GM18520 (cell line): ENCODE results near the gene RAB3B.
"Not testable (repeated sequence)": the region's sequence is repeated elsewhere in the genome, so short reads cannot be mapped to it uniquely, and the experiment has no call there.

Experiments
- ATAC-seq: cut with Tn5 transposase; IDR thresholded peaks from one replicate; pipeline ENCODE4 v1.9.1; 2021; ENCODE audit not compliant: unreplicated experiment

The RAB3B gene, protein sequence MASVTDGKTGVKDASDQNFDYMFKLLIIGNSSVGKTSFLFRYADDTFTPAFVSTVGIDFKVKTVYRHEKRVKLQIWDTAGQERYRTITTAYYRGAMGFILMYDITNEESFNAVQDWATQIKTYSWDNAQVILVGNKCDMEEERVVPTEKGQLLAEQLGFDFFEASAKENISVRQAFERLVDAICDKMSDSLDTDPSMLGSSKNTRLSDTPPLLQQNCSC

DNA sequence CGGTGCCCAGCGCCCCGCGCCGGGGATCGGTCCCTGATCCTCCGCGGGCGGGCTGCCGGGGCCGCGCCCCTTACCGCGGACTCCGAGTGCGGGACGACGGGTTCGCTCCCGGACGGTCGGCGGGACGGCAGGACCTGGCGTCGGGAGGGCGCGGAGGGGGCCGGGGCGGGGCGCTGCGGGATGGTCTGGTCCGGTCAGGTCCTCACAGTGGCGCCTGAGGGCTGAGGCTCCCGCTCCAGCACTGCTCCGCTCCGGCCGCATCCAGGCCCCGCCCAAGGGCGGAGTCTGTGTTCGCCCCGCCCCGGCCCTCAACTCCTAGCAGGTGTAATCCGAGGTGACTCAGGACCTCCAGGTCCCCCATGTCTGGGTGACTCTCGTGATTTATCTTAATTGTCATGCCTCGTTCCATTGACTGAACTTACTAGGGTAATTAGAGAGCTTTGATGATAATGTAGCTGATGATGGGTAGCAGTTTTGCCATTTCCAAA lies at the start of gene RAB3B:
TSS of gene RAB3B (minus strand) at position 223 of the 488 bp plus-strand sequence. CDS start 13,583 bp downstream, outside the sequence.
- ATAC-seq, result peak; percentile 53

DNA sequence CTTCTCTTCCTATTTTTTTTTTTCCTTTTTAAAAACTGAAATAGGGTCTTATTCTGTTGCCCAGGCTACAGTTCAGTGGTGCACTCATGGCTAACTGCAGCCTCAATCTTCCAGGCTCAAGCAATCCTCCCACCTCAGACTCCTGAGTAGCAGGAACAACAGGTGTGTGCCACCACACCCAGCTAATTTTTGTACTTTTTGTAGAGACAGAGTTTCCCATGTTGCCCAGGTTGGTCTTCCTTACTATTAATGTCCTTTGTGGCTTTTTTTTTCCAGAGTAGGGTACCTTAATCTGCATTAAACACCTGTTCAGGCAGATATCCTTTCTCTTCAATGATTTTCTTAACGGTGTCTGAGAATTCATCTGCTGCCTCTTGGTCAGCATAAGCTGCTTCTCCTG lies 47.4 kb upstream of the RAB3B start:
- ATAC-seq, result no peak

DNA sequence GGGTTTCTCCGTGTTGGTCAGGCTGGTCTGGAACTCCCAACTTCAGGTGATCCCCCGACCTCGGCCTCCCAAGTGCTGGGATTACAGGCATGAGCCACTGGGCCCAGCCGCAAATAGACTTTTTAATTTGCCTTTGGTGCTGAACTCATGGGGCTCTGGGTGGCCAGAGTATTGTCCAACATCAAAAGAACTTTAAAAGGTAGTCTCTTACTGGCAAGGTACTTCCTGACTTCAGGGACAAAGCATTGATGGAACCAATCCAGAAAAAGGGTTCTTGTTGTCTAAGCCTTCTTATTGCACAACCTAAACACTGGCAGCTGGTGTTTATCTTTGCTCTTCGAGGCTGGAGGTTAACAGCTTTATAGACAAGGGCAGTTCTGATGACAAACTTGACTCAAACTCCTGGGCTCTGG lies 46.9 kb upstream of the RAB3B start:
- no peak for ATAC-seq

DNA sequence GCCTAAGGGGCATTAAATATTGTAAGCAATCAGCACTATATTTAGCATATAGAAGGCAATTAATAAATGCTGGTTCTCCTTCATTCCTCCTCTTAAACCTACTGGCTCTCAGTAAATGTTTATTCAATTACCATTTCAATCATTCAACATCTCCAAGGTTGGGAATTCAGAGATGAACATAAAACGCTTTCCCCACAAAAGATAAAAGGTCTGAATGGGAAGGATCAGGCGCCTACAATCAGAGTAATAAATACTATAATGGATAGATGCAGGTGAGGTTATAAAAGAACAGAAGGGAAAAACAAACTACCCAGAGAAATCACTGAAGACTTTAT lies 43.5 kb upstream of the RAB3B start:
- no peak for ATAC-seq

DNA sequence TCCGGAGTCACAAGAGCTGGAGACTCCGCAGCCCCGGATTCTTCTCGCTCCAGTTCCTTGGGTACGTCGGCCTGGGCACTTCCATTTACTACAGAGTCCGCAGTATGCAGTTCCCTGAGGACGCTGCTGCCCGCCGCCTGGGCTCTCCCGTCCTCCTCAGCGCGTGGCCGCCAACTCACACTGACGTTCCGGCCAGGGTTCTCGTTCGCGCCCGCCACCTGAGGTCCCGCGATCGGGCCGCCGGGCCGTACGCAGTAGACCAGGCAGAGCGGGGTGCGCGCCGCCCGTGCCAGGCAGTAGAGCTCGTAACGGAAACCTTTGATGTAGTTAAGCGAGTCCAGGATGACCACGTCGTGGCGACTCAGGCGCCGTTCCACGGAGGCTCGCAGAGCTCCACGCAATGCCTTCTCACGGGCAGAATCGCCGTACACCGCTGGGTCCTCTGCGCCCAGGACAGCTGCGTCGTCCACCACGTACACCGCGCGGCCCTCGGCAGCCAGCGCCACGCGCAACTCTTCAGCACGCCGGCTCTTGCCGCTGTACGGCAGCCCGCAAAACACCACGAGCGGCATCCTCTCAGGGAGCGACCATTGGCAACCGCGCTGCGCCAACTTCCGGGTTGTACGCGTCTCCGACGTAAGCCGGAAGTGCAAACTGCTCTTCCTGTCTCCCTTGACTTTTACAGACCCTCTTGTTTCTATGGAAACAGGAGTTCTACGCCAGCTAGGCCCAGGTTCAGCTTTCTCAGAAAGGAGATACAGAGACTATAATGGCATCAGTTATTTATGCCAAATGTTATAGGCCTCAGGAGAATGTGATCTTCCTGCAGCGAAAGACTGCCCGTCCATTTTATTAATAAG lies 42.9 kb upstream of the RAB3B start, which contains the start of gene KTI12:
TSS of gene KTI12 (minus strand) at position 621 of the 860 bp plus-strand sequence. CDS start at position 572, 49 bp downstream.
- peak; percentile 86 for ATAC-seq

DNA sequence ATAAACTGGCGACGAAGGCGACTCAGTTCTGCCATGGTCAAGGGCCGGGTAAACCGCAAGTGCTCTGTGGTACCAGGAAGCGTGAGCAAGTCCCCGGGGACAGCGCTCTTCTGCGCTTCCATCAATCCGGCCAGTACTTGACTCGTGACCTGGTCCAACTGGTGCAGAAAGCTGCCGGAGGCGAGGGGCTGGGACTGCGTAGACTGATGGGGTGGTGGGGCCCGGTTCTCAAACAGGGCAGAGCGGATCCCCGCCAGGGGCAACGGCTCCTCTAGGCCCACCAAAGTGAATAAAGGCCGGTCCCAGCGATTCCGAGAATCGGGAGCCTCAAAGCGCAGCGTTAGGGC lies 42.3 kb upstream of the RAB3B start:
- ATAC-seq, result peak; percentile 27

DNA sequence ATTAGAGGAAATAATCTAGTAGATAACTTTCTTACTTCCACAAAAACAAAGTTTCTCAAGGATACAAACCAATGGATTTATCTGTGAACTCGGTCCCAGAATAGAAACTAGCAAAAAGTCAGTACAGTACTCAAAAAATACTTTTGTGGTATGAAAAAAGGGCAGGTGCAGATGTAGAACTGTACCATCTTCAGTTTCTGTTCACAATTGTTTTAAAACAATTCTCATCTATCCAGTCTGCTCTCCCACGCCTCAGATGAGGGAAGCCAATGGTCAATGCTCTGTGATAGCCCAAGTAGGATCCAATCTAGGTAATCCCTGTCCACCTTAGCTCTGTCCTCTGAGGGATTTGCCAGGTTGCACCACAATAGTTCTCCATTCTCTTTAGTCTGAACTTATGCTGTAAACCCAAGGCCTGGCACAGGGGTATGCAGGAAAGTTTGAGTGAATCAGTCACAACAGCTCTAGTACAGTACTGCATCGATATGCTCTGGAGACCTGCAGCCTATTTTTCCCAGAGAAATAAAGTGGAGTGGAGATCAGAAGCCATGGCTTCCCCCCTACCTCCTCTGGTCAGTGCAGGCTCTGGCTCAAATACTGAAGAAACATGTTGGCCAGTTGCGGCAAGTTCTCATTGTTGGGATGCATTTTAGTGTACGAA lies 41.8 kb upstream of the RAB3B start:
- ATAC-seq, result peak; percentile 14

DNA sequence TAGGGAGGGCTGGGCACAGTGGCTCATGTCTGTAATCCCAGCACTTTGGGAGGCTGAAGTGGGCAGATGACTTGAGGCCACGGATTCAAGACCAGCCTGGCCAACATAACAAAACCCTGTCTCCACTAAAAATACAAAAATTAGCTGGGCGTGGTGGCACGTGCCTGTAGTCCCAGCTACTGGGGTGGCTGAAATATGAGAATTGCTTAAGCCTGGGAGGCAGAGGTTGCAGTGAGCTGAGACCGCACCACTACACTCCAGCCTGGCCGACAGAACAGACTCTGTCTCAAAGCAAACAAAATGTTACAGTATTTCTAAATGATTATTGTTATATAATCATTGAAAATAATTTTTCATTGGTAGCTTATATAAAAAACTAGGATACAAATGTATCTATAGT lies 38.3 kb upstream of the RAB3B start:
- ATAC-seq, result not testable (repeated sequence)

DNA sequence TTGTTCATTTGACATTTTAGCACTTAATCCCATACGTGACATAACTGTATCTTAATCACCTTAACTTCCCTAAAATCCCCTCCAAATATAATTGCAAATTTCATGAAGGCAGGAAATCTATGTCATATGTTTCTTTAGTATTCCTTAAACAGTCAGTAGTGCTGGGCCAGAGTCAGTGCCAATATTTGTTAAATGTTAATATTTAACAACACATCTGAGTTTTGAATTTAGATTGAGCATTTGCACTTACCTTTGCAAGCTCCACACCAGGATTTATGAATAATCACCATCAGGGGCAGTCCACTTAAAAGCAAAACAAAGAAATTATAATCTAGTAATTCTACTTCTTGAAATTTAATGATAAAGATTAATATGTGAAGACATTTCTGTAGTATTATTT lies 37.8 kb upstream of the RAB3B start:
- ATAC-seq, result no peak

DNA sequence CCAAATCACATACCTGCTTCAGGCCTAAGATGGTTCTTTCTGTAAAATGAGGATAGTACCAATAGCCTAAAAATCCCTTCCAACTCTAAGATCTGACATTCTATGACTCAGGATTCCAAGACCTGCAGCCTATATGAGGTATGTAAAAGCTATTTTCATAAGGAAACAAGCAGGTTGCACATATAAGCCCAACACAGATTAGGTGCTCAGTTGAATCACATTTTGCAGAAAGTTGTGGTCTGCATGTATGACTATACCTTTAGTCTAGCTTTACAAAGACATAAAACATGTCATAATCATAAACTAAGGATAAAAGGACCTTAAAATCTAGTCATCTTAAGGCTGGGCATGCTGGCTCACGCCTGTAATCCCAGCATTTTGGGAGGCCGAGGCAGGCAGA lies 35.8 kb upstream of the RAB3B start:
- no peak for ATAC-seq

DNA sequence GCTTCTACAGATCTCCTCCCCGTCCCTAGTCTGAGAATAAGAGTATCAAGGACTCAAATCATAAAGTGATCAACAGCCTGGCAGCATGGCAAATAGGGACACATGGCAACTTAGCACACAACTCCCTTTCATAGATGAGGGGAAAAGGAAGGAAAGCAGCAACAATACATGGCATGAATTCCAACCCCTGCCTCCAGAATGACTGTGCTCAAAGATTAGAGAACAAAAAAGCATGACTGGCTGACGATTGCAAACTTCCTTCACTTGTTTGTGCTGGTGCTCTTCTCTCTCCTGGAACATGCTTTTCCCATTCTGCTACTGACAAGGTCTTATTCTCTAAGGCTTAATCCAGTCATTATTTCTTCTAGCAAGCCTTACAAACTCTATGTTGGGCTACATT lies 31.6 kb upstream of the RAB3B start:
- ATAC-seq, result no peak

DNA sequence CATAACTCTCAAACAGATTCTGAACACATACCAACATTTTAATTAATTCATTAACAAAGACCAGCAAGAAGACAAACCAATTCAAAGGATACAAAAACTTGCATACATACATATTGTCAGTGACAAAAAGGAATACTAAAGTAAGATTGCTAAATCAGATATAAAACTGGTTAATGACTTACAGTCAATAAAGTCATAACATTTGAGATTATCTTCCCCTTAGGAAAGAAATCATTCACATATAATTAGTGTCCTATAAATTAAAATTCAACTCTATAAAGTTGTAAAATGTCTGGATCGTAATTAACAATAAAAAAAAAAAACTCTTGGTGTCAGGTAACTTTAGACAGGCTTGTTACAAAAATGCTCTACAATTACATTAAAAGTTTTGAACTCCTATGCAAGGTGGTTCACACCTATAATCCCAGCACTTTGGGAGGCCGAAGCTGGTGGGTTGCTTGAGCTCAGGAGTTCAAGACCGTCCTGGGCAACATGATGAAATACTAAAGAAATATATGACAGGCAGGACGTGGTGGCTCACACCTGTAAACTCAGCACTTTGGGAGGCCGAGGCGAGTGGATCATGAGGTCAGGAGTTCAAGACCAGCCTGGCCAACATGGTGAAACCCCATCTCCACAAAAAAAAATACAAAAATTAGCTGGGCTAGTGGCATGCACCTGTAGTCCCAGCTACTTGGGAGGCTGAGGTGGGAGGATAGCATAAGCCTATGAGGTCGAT lies 17.7 kb upstream of the RAB3B start:
- ATAC-seq, result no peak

DNA sequence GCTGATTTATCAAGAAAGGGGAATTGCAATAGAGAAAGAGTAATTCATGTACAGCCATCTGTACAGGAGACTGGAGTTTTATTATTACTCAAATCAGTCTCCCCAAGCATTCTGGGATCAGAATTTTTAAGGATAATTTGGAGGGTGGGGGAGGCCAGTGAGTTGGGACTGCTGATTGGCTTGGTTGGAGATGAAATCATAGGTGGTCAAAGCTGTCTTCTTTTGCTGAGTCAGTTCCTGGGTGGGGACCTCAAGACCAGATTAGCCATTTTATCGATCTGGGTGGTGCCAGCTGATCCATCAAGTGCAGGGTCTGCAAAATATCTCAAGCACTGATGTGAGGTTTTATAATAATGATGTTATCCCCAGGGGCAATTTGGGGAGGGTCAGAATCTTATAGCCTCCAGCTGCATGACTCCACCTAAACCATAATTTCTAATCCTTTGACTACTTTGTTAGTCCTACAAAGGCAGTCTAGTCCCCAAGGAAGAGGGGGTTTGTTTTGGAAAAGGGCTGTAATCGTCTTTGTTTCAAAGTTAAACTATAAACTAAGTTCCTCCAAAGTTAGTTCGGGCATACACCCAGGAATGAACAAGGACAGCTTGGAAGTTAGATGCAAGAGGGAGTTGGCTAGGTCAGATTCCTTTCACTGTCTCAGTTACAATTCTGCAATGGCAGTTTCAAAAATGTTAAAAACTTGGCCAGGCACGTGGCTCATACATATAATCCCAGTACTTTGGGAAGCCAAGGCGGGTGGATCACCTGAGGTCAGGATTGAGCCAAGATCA lies 16.9 kb upstream of the RAB3B start:
- ATAC-seq, result no peak

DNA sequence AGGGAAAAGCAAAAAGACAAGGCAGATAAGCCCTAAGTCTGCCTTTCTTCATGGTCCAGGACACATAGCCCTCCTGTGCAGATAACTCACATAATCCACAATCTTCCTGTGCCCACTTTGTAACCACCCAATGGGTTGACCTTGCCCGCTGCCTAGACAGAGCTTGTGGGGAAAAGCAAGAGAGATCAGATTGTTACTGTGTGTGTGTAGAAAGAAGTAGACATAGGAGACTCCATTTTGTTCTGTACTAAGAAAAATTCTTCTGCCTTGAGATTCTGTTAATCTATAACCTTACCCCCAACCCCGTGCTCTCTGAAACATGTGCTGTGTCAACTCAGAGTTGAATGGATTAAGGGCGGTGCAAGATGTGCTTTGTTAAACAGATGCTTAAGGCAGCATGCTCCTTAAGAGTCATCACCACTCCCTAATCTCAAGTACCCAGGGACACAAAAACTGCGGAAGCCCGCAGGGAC lies 15.6 kb upstream of the RAB3B start:
- ATAC-seq, result not testable (repeated sequence)

DNA sequence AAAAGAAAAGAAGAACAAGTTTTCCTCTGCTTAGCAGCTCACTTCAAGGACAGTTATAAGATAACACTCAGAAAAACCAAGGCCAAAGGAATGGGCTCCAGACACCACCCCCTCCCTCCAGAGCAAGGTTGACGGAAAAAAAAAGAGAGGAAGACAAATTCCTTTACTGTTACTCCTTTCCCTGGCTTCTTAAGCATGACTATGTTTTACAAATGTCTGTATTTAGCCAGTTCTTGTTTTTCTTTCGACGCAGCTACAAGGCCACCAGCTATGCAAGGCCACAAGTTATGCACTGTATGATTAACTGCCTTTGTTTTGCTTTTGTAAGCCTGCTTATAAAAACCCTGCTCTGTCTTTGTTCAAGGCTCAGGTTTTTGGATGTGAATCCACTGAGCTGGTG lies 15.0 kb upstream of the RAB3B start:
- not testable (repeated sequence) for ATAC-seq

DNA sequence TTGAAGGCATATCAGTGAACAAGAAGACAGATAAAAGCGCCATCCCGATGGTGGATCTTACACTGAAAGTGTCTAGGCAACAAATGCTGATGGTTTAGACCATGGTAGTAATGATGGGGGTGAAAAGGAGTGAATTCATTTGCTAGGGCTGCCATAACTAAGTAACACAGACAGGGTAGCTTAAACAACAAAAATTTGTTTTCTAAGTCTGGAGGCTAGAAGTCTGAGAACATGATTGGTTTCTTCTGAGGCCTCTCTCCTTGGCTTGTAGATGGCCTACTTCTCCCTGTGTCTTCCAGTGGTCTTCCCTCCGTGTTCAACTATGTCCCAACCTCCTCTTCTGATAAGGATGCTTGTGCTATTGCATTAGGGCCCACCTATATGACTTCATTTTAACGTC lies 13.4 kb upstream of the RAB3B start:
- ATAC-seq, result no peak

DNA sequence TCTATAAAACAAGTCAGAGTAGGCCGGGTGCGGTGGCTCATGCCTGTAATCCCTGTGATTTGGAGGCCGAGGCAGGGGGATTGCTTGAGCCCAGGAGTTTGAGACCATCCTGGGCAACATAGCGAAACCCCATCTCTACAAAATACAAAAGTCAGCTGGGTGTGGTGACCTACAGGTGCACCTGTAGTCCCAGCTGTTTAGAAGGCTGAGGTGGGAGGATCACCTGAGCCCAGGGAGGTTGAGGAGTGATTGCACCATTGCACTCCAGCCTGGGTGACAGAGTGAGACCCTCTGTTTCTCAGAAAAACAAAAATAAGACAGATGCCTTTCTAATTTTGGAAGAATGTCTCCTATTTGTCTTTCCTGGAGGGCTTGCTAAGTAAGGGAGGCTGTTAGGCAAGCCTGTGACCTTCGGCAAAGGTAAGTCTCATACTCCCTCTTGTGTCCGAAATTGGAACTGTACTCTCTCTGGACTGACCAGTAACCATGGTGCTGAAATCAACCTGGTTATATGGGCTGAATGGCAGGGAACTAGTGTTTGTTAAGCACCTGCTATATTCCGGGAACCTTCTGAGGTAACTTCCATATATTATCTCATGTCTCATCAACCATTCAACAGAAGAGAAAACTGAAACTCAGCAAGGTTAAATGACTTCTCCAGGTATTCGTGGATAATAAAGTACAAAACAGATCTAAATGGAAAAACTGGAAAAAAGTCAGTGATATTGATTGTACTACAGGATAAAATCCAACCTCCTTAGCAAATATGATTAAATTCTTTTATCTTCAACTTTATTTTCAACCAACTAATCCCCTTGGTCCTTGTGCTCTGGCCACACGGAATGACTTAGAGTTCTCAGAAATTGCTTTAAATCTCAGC lies 11.8 kb upstream of the RAB3B start:
- no peak for ATAC-seq

DNA sequence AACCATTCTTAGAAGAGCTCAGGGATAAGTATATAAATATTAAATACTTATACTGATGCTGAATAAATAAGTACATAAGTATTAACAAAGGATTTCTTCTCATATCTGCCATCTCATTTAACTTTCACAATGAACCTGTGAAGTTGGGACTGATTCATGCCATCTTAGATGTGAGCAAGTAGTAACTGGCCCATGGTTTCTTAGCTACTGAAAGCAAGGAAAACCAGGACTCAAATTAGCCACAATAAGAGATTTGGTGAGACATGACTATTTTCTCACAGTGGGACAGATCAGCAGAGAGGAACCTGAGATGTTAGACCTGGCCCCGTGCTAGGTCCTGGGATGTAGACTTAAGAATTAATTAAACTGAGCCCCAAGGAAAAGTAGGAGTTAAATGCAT lies 8.2 kb upstream of the RAB3B start:
- no peak for ATAC-seq

DNA sequence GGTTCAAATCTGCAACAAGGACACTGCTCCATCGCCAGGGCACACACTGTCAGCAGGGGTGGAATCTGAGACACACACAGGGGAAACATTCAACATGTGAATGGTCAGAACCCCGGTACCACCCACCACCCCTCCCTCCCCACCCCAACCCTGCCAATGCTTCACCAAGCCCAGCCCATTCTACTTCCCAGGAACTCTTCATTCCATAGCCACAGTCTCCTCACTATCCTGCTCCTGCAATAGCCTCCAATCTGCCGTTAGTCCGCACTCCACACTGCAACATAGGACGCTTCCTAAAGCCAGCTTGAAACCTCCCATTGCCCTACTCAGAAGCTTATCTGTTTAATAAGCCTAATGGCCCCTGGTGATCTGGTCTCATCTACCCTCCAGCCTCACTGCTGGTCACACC lies 7.5 kb upstream of the RAB3B start:
- ATAC-seq, result no peak
